Sigmoid colon (tissue), 4 donors: ENCODE data around the gene FAM237A.

Experiments
- CTCF ChIP-seq, 4 experiments: fragments of 450-650 bp in 3 of 4; fragments of 200-600 bp in 1 of 4; IDR thresholded peaks; one replicate each; pipeline ENCODE4 v1.5.1; 2016 to 2019; ENCODE audit warnings: antibody characterized with exemption in 4 of 4, mild to moderate bottlenecking in 3 of 4, moderate library complexity in 2 of 4
- EP300 ChIP-seq, 4 donors: sonication (generic); formaldehyde crosslinking; IDR thresholded peaks; one replicate each; pipeline ENCODE4 v1.6.1; 2017; ENCODE audit warnings: antibody characterized with exemption in 4 of 4

GRCh38 chr2:206692971-206693370 lies 50.7 kb downstream of the FAM237A start:
- TF ChIP-seq CTCF (IDR thresholded peaks at IDR 0.05) (no peak), EP300 (IDR thresholded peaks at IDR 0.05) (no peak)
